HG03521 (cell line): Measurements from ENCODE around the gene PRKCSH.

Experiments used
- ATAC-seq: cut with Tn5 transposase; IDR thresholded peaks from one replicate; pipeline ENCODE4 v1.9.1; 2021; ENCODE audit warnings: mild to moderate bottlenecking, moderate library complexity; ENCODE audit not compliant: unreplicated experiment

Gene PRKCSH

DNA sequence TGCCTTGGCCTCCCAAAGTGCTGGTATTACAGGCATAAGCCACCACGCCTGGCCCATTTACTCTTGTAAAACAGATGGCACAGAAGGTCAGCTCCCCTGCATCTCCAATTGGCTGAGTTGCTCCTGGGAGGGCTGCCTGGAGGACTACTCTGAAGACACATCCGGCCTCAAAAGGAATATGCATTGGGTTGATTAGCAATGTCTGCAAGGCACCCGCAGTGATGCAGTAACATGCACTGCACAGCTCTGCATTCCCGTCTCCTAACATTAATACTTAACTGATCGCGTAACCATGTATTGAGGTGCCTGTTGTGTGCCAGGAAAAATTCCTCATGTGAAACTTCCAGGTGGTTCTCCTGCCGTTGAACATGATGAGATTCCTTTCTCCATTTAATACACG, 40.4 kb downstream of the PRKCSH start:
- ATAC-seq: no peak

DNA sequence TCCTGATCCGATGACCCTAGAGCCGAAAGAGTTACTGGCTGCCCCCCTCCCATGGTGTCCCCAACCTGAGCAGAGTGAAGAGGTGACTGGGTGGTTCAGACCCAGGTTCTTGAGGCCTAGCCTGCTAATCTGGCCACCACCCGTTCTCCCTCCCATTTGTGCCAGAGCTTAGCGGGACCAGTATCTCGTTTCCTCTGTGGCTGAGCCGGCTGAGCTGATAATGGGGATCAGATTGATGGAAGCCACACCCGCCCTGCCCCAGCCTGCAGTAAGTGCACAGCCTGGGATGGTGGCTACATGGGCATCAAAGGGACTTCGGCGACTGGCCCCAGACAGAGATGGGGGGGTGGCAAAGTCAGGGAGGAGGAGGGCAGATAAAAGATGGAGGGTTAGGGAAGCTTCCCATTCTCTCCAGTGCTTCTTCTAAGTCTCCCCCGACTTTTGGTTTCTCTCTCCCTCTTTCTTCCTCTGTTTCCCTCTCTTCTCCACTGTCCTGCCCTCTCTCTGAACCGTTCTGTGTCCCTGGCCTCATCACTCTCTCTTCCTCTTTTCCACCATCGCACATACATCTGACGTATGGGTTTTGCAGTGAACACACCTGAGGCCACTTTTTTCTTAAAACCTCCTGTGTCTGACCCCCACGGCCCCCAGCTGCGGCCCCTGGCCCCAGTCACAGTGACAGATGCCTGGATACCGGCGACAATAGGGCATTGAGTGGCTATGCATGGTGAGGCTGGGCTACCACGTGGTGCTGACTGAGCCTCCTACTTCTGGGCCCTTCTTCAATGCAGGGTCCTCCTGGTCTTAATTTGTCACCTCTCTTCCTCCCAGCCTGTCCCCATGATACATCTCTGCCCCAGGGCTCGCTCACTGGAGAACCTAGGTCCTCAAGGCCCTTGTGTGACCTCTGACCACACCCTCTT, 43.0 kb downstream of the PRKCSH start:
- no peak for ATAC-seq

DNA sequence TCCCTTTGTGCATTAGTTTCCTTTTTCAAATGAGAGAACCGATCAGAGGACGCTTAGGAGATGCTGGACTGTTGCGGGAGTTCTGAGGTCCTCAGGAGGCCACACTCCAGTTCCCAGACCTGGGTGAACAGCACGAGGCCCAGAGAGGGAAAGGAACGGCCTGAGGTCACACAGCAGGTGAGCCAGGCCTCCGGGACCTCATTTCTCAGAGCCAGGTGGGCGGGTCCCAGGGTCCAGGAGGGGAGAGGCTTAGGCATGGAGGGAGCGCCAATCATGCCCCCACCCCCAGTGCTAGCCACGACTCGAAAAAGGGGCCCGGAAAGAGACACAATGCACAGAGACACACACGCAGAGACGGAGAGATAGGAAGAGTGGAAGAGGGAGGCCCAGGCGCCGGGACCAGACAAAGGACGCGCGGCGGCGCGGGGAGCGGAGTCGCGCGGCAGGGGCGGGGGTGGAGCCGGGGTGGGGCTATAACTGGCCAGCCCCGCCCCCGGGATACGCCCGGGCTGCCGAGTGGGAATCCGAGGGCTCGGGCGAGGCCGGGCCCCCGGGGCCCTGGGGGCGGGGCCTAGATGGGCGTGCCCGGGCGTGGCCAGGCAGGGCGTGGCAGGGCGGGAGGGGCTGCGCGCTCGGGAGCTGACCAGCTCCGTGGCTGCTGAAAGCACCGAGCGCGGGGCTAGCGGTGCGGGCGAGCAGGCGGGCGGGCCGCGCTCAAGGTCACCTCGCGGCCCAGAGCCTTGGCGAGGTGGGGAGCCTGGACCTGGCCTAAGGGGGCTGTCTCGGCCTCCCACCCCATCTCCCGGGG, 43.9 kb downstream of the PRKCSH start:
- ATAC-seq: no peak

DNA sequence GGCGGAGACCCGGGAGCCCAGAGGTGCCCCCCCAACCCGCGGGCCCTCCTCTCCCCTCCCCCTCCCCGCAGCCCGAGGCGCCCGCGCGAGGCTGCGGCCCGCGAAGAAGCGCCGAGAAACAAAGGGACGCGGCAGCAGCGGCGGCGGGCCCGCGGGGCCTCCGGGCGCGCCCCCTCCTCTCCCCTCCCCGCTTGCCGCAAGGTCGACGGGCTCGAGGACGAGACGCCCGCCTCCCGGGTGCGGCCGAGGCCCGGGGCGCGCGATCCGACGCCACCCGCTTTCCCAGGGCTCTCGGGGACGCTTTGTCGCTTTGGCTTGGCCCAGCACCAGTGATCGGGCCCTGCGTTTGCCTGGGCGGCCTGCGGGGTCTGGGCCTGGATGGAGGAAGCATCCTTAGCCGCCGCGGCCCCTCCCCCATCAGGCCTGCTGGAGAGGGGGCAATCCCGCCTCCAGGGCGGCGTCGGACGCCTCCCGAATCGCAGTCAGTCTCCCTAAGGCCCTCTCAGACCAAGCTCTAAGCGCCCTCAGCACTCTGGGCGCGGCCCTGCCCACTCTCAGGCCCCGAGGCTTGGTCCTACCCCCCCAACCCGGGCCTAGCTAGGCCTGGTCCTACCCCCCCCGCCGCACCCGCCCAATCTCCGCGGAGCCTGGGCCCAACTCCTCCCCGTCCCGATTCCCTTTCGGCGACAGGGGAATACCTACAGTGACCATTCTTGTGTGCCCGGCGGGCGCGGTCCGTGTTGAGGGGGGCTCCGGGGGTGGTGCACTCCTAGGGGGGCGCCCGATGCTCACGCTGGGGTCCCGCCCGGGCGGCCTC, 44.7 kb downstream of the PRKCSH start:
- ATAC-seq: no peak

DNA sequence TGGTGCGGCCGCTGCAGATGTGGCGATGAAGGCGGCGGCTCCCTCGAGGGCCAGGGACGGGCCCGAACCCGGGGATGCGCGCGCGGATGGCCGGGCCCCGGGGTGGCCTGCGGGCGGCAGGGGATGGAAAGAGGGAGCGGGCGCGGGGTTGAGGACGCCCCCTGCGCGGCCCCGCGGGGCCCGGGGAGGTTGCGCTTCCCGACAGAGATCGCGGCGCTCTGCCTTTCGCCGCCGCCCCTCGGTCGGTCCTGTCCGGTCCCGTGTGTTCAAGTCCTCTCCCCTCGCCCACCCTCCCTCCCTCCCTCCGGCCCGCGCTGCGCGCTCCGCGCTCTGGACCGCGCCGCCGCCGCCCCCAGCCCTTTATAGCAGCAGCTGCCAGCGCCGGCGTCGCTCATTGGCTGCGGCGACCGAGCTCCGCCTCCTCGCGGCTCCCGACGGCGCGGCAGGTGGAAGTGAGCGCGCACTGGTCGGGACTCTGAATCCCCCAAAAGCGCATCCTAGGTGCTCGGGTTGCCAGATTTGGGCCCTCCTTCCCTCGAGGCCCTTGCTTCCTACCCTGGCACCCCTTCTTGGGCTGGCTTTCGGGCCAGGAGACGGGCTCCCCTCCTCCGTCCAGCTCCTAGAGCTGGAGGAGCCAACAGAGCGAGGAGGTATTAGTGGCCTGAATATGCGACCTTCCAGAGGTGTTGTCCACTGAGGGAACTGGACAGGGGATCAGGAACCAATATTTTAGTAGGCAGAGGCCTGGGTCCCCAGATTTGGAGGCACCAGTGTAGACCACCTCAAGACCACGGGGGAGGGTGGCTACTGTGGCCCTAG, 45.5 kb downstream of the PRKCSH start, which contains the start of gene ELAVL3:
TSS of gene ELAVL3 (minus strand) at position 332 of the 819 bp plus-strand sequence. CDS start 438 bp downstream, outside the sequence.
- ATAC-seq: no peak

DNA sequence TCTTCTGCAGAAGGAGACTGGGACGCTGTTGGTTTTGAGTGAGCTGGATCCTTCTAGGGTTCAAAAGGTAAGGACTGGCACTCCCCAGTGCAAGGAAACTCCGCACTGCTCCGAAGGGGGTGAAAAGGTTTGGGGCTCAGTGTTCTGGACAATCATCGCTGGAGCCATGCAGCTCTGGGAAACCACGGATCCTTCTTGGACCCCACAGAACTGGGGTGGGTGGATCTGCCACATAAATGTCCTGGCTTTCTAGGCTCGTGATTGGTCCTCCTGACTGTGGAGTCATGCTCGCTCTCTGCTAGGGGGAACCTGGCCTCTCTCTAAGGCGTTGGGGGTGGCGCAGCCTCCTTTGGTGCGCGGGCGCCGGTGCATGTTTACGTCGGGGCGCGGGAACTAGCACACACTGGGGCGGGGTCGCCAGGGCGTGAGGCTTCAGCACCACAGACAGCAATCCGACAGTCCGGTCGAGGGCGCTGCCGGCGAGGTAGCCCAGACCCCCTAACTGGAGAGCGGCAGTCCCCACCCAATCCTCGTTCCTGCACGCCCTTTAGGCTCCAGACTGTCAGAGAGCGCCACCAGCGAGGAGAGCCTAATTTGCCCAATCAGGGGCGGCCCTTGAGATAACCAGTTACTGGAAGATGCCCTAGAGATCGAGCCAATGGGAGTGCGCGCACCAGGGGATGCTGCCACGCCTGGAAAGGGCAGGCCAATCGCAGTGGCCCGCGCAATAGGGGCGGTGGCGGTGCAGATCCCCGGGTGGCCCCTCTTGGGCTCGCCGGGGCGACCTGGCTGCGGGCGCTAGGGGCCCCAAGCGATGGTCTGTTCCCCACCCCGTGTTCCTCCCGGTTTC, 46.3 kb downstream of the PRKCSH start:
- peak; percentile 35 for ATAC-seq

DNA sequence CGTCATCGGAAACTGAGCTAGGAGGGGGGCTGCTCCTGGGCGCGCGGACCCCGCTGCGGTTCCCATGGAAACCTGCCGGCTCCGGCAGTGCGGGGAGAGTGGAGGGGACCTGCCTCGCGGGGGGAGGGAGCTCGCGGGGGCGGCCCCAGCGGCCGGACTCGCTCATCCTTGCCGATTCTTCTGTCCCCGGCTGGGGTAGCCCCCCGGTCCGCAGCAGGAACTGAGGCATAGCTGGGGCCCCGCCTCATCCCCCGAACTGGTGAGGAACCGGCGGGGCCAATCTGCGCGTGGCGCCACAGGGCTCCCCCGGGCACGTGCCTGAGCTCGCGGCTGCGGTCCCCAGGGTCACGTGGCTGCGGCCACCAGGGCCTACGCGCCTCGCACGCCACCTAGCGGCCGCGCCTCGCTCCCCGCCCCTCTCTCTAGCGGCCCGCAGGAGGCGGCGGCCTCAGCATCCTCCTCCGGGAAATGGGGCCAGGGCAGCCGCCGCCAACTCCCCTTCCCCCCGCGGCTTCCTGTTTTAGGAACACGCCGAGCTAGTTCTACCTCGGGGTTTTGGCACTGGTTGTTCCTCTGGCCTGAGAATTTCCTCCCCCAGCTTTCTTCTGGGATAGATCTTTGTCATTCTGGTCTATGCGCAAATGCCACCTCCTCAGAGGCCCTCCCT, 47.1 kb downstream of the PRKCSH start:
- peak; percentile 50 for ATAC-seq

DNA sequence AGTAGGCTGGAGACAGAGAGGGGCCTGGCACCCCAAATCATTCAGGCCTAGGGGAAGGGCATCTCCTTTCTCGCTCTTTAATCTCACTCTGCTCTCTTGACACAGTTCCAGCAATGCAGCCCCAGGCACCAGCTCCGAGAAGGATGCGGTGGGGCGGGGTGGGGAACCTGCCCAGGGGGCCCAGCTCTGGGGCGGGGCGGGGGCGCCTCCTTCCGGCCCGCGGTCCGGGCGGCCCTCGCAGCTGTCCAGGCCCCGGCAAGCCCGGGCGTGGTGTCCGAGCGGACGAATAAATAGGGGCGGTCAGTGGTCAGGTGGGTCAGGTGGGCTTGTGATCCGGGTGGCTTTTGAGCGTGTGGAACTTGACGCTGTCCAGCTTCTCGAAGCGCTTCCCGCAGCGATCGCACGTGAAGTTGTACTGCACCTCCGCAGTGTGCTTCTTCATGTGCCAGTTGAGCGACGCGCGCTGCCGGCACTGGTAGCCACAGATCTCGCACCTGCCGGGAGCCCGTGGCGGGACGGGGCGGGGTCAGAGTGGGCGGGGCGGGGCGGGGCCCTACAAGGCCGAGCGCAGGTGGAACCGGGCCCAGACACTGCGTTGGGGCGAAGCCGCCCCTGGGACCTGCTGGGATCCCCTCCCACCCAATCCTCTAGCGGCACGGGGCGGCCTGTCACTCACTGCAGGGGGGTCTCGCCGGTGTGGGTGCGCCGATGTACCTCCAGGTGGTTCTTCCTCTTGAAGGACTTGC, 48.1 kb downstream of the PRKCSH start:
- no peak for ATAC-seq

DNA sequence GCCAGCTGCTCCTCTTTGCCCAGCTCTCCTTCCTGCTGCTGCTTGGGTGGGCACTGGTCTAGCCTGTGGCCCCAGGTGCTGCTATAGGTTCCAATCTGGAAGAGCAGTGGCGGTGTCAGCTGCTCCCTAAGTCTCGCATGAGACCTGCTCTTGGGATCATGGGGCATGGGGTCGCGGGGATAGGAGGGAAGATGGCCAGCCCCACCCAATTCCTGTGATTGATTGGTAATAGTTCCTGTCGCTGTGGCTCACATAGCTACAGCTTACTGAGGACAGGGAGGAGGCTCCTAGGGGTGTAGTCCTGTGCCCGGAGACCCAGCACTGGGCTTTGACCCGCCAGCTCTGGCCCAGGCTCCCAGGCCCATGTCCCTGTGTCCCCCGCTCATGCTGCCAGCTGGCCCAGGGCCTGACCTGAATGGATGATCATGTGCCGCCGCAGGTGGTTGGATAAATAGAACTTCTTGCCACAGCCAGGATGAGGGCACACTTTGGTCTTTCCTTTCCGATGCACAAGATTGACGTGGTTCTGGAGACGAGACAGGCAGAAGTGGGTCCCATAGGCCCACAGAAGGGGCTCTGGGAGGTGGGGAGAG, 49.9 kb downstream of the PRKCSH start:
- no peak for ATAC-seq

DNA sequence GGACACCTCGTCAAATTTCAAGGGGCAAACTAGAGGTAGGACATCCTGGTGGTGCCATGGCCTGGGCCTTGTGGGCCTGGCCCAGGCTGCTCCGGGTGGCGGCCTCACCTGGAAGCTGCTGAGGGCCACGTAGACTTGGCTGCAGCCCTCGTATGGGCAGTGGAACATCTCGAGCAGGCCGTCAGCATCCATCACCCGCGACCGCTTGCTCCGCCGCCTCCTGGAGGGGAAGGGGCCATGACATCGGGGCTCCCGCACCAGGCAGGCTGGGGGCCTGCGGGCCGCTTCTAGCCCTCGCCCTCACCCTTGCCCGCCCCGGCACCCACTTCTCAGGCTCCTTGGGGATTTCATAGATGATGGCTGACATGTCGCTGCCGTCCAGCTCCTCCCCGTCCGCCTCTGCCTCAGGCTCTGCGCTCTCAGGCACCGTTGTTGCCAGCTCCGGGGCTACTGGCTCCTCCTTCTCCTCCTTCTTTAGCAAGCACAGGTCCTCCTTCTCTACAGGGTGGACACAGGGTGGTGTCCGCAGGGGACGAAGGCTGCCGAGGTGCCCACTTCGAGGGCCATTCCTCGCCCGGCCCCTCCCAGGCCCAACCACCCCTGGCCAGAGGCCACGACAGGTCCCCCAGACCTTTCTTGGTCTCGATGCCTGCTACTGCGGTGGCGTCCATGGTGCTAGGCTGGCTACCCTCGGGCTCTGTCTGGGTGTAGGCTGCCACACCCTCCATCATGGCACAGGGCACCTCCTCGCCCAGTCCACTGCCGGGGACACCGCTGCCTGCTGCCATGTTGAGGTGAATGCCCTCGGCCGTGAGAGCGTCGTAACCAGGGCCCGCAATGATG, 51.4 kb downstream of the PRKCSH start:
- ATAC-seq: no peak

DNA sequence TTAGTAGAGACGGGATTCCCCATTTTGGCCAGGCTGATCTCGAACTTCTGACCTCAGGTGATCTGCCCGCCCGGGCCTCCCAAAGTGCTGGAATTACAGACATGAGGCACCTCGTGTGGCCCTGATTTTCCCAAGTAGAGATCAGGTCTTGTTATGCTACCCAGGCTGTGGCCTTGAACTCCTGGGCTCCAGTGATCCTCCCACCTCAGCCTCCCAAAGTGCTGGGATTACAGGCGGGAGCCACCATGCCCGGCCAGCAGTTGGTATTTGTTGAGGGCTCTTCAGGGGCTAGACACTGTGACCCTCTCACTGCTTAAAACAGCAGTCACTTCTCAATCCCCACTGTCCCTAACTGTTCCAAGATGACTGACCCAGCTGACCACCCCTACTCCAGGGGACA, 53.9 kb downstream of the PRKCSH start:
- ATAC-seq: no peak

DNA sequence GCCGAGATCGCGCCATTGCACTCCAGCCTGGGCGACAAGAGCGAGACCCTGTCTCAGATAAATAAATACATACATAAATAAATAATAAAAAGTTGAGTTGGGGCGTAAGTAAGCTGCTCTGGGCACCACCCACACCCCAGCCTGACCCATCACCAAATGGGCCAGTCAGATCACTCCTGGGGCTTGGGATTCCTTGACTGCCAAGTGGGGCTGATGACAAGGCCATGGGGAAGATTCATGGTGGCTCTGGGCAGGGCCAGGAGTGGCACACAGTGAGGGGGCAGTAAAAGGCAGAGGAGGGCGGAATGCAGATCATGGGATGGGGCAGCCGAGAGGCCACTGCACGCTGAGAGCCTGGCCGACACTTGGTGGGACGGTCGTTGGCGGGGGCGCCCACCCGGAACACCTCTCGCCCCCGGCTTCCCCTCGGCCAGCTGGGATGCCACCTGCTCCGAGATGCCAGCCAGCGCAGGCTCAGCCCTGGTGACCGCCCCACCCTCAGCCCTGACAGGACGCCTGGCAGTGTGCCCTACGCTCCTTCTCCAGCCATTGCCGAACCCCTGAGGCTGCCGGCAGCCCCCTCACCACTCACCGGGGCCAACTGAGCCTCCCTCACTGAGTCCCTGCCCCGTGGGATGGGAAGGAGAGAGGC, 59.3 kb downstream of the PRKCSH start:
- no peak for ATAC-seq

DNA sequence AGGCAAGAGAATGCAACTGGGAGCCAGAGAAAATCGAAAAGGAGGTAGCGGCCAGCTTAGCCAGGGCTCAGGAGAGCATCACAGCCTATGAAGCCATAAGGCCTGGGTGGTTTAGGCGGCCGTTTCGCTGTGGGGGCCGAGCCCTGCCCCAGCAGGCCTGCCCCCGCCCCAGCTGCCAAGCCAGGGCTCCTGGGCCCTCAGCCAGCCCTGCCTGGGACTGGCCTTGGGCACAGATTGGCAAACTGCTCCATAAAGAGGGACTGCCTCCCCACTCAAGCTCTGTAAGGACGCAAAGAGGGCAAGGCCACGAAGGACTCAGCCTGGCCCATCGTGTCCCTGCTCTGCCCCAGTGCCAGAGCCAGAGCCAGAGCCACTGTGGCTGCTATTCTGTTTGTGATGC, 60.0 kb downstream of the PRKCSH start:
- ATAC-seq: no peak

DNA sequence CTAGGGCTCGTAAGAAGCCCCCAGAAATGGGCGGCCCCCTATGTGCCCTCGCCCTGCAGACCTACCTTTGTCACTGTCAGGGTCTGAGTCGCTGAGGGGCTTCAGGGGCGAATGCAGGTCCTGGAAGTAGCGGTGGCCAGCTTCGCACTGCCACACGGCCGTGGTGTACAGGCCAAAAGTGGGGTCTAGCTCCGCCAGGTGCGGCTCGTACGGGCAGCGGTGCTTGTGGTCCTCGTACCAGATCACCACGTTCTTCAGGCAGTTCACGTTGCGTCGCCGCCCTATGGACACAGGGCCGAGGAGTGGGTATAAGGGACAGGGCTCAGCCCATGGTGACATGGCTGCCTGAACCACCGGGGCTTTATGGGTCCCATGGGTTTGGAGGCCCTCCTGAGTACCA, 60.5 kb downstream of the PRKCSH start:
- ATAC-seq: no peak

DNA sequence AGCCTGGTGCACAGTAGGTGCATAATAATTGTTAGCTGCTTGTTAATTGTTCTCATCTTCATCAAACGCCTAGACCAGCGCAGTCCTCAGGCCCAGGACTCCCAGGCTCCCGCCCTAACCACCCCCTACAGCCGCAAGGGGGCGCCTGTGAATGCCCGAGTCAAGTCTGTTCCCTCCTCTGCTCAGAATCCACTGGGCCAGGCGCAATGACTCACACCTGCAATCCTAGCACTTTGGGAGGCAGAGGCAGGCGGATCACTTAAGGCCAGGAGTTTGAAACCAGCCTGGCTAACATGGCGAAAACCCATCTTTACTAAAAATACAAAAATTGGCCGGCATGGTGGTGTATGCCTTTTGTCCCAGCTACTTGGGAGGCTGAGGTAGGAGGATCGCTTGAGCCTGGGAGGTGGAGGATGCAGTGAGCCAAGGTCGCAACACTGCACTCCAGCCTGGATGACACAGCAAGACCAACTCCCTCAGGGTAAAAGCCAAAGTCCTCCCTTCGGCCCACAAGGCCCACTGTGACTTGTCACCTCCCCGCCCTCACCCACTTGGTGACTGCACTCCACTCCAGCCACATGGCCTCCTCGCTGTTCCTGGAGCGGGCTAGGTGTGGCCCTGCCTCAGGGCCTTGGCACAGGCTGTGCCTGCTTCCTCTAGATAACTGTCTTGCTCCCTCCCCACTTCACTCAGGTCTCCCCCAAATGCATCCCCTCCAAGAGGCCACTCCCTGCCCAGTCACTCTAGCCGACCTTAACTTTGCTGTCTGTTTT, 61.1 kb downstream of the PRKCSH start:
- no peak for ATAC-seq
